ENCODE measurements around the gene PHF5A.

DNA sequence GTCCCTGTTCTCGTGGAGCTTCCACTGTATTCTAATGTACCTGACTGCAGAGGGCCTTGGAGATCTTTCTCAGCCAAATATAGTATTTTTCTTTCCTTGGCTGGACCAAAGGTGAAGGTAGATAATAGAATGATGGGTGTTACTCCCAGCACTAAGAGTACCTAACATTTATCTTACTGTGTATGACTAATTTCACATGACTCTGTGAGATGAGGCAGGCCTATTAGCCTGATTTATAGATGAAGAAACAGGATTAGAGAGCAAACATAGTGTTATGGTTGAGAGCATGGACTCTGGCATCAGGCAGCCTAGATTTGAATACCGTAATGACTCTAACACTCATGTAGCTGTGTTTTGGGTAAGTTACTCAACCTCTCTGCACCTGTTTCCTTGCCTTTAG, 3.1 kb upstream of the PHF5A start:
- TF ChIP-seq POLR2A (IDR thresholded peaks at IDR 0.05; ENCODE audit: low read depth, low read length) (no peak), POLR2AphosphoS5 (IDR thresholded peaks at IDR 0.05; ENCODE audit: low read depth, low read length) (no peak)

All from GM12891 (cell line).